ENCODE data around the gene SH3TC2. TPM values are rescaled to one million over a fixed set of nuclear protein-coding genes. Genes with fewer than 3 reads are reported as not detected.

Gene SH3TC2
- total RNA-seq, 1 donor from 2014 or later = 0.92 TPM

DNA sequence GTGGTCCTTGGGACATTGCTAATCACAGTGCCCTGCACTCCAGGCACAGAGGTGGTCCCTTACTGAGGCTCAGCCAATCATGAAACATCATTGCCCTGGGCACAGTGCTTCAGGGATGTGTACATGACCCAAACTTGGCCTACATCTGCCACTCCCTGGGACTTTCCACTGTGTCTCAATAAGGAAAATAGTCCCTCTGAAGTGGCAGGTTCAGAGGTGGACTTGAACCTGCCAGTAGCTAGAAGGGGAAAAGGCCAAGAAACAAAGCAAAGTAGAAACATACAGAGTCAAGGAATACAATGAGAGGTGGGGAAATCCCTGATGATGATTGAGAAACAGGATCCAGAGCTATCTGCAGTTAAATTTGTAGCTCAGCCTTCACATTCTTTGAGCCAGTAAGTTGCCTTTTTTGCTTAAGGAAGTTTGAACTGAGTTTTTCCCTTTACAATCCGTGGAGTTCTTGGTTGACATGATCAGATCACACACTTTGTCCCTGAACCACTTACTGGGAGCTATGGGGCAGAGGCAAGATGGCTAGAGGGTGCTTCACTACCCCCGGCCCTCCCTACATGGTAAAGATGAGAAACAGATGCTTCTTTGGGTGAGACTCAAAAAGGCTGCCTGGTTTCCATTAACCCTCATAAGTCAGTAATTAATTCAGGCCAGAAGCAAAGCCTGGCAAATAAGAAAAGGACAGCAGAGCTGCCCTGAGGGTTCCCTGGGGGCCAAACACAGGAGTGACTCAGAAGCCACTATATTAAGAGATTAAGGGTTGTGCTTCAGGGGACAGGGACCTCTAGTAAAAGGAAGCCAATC is 57.6 kb downstream of the SH3TC2 start:
- peaks cover 7% of the 10 kb centered on the region for H3K4me1 ChIP-seq
- intact Hi-C loops (cut with DNase I) = loop anchor here (10.0 kb wide), 1 partner anchor 270 kb away; no protein-coding TSS in a partner anchor
- peak; percentile 22 to 36 for ATAC-seq
- TF ChIP-seq, protein P1, sequence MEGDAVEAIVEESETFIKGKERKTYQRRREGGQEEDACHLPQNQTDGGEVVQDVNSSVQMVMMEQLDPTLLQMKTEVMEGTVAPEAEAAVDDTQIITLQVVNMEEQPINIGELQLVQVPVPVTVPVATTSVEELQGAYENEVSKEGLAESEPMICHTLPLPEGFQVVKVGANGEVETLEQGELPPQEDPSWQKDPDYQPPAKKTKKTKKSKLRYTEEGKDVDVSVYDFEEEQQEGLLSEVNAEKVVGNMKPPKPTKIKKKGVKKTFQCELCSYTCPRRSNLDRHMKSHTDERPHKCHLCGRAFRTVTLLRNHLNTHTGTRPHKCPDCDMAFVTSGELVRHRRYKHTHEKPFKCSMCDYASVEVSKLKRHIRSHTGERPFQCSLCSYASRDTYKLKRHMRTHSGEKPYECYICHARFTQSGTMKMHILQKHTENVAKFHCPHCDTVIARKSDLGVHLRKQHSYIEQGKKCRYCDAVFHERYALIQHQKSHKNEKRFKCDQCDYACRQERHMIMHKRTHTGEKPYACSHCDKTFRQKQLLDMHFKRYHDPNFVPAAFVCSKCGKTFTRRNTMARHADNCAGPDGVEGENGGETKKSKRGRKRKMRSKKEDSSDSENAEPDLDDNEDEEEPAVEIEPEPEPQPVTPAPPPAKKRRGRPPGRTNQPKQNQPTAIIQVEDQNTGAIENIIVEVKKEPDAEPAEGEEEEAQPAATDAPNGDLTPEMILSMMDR (IDR thresholded peaks at IDR 0.05) = no peak
- H3K4me3 ChIP-seq = no peak overlapping the region
- H3K9me3 ChIP-seq = no peaks in the 10 kb centered on the region
- H3K36me3 ChIP-seq = no peaks in the 10 kb centered on the region
- no peak overlapping the region for H3K27ac ChIP-seq
- DNase-seq = no peak
- H3K27me3 ChIP-seq (ENCODE audit: low read depth) = no peaks in the 10 kb centered on the region

DNA sequence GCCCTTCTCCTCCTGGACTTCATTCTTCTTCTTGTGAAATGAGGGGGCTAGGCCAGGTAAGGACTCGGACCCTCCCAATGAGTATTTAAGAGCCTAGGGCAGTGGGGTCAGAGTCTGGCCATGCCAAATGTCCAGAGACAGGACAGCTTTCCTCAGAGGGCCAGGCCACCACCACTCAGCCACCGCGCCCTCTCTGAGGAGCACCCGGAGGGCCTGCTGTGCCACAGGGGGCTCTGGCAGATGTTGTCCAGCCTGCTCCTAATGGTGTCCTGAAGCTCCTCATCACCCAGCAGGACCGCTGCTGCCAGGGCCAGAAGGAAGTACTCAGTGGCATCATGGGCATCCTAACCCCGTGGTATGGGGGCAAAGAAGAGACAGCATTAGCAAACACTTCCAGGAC is 58.3 kb downstream of the SH3TC2 start:
- Histone ChIP-seq H3K36me3 (no peaks in the 10 kb centered on the region), H3K9me3 (no peaks in the 10 kb centered on the region), H3K27me3 (ENCODE audit: low read depth) (no peaks in the 10 kb centered on the region), H3K4me1 (peaks cover 7% of the 10 kb centered on the region), H3K27ac (no peak overlapping the region), H3K4me3 (no peak overlapping the region)
- TF ChIP-seq, protein P1 (IDR thresholded peaks at IDR 0.05) = no peak
- ATAC-seq = no peak
- no peak for DNase-seq
- intact Hi-C loops (cut with DNase I) = loop anchor here (10.0 kb wide), 1 partner anchor 270 kb away; no protein-coding TSS in a partner anchor

DNA sequence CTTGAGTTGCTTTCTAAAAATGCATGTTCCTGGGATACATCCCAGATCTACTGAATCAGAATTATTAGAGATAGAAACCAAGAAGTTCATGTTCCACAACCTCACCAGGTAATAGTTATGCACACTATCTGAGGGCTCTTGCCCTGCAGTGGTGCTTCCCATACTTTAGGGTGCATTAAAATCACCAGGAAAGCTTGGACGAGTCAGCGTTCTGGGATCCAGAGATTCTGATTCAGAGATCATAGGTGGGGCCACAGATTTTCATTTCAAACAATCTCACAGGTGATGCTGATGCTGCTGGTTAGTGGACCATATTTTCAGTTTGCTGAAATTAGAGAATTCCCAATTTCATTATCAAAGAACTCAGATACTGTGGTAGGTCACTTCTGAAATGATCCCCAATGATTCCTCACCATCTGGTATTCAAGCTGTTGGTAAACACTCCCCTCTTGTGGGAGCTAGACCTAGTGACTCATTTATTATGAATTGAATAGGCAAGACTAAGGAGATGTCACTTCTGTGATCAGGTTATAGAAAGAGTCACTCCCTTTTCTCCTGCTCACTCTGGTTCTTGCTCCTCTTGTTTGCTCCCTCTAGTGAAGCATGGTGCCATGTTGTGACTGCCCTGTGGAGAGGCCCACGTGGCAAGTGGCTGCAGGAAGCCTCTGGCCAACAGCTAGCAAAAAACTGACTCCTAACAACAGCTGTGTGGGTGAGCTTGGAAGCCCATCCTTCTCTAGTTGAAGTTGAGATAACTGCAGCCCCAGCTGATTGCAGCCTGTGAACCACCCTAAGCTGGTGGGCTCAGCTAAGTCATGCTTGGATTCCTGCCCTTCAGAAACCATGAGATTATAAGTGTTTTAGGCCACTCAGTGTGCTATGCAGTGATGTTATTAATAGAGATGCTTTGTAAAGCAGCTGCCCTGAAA is 59.8 kb downstream of the SH3TC2 start:
- H3K36me3 ChIP-seq = no peaks in the 10 kb centered on the region
- no peak overlapping the region for H3K27ac ChIP-seq
- ATAC-seq (no peak), DNase-seq (no peak)
- no peaks in the 10 kb centered on the region for H3K27me3 ChIP-seq (ENCODE audit: low read depth)
- intact Hi-C loops (cut with DNase I) = loop anchor here (10.0 kb wide), 1 partner anchor 268 kb away; no protein-coding TSS in a partner anchor
- H3K9me3 ChIP-seq = no peaks in the 10 kb centered on the region
- no peak overlapping the region for H3K4me3 ChIP-seq
- TF ChIP-seq, protein P1 (IDR thresholded peaks at IDR 0.05) = no peak
- peaks cover 7% of the 10 kb centered on the region for H3K4me1 ChIP-seq

DNA sequence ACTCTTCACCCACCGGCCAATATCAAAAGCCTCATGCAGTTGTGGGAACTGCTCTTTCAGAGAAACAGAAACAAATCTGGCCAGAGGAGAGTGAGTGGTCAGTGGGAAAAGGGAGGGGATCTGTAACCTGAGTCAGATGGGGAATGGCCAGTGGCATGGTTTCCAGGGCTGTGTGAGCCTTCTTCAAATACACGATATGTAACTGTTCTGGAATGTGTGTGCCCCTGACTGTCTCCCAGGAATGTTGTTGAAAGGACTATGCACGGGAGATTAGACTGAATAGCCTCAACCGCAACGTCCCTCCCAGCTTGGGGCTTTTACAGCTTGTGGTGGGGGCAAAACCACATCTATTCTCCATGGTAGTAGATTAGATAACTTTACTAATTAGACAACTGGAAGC is 60.8 kb downstream of the SH3TC2 start:
- Histone ChIP-seq H3K4me1 (peaks cover 7% of the 10 kb centered on the region), H3K27ac (no peak overlapping the region), H3K27me3 (ENCODE audit: low read depth) (no peaks in the 10 kb centered on the region), H3K4me3 (no peak overlapping the region), H3K9me3 (no peaks in the 10 kb centered on the region), H3K36me3 (no peaks in the 10 kb centered on the region)
- TF ChIP-seq, protein P1 (IDR thresholded peaks at IDR 0.05) = no peak
- no peak for DNase-seq
- peak; percentile 86 to 89 for ATAC-seq
- intact Hi-C loops (cut with DNase I) = loop anchor here (10.0 kb wide), 1 partner anchor 267 kb away; no protein-coding TSS in a partner anchor

DNA sequence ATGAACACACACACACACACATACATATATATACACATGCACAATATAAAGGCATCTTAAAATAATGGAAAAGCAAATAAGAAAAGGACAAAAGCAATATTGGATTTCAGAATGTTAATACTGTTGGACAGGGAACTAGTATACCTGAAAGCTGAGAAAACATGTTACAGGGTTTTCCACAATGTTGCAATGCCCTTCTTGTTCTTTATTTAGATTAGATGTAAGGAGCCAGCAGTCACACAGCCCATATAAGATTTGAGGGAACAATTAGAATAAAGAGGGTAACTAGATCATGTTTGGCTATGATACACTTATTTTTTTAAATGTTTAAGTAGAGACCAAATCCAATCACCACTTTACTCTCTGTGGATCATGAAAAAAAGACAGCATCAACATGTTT is 61.7 kb downstream of the SH3TC2 start:
- no peak for ATAC-seq
- Histone ChIP-seq H3K9me3 (no peaks in the 10 kb centered on the region), H3K27ac (no peak overlapping the region), H3K27me3 (ENCODE audit: low read depth) (no peaks in the 10 kb centered on the region), H3K36me3 (no peaks in the 10 kb centered on the region), H3K4me3 (no peak overlapping the region), H3K4me1 (peaks cover 12% of the 10 kb centered on the region)
- intact Hi-C loops (cut with DNase I) = loop anchor here (10.0 kb wide), 1 partner anchor 266 kb away; no protein-coding TSS in a partner anchor
- TF ChIP-seq, protein P1 (IDR thresholded peaks at IDR 0.05) = no peak
- no peak for DNase-seq
